ENCODE measurements around the gene REN. TPM values are rescaled to one million over a fixed set of nuclear protein-coding genes. Genes with fewer than 3 reads are reported as not detected.
A peak's percentile ranks its signal among the peaks of the same experiment; 100 is the strongest.

Gene REN
- total and polyA plus RNA-seq, 2 of the 13 experiments (the other 11 are each of a cell fraction or from before 2014, with no cell fraction given) = not detected

- FAIRE-seq = no peak
- TF ChIP-seq CHCHD3 (CRISPR knock-in tag; IDR thresholded peaks at IDR 0.05) = 0 out of 2 replicates have a peak, but pooled peaks have one; percentile 56
- TF ChIP-seq CHD2 (IDR thresholded peaks at IDR 0.05; ENCODE audit: low read depth, low read length) = peak; percentile 81
- peak; percentile 84 for TF ChIP-seq ZNF563 (CRISPR knock-in tag; IDR thresholded peaks at IDR 0.05)
- no peak for TF ChIP-seq ZNF775 (CRISPR knock-in tag; IDR thresholded peaks at IDR 0.05; ENCODE audit: borderline replicate concordance)
- no peak for TF ChIP-seq MAFK (conservative IDR thresholded peaks at IDR 0.05 in 1 of 2, IDR thresholded peaks at IDR 0.05 in 1 of 2; ENCODE audit: low read length in 2 of 2)
- no peak for TF ChIP-seq GABPA (IDR thresholded peaks at IDR 0.05; ENCODE audit: low read depth, low read length)
- TF ChIP-seq GABPA (CRISPR knock-in tag; IDR thresholded peaks at IDR 0.05; ENCODE audit: low read depth) = no peak
- no peak for TF ChIP-seq ZNF34 (CRISPR knock-in tag; IDR thresholded peaks at IDR 0.05; ENCODE audit: borderline replicate concordance)
- 0 out of 2 replicates have a peak, but pooled peaks have one; percentile 48 for TF ChIP-seq YEATS4 (CRISPR knock-in tag; IDR thresholded peaks at IDR 0.05; ENCODE audit: borderline replicate concordance)
- peak; percentile 9 for TF ChIP-seq AGO2 (optimal IDR thresholded peaks at IDR 0.05; ENCODE audit: low read depth, low read length)
- TF ChIP-seq ZNF512B (CRISPR knock-in tag; IDR thresholded peaks at IDR 0.05; ENCODE audit: borderline replicate concordance) = no peak
- 0 out of 2 replicates have a peak, but pooled peaks have one; percentile 13 for TF ChIP-seq ZFY (CRISPR knock-in tag; IDR thresholded peaks at IDR 0.05)
- TF ChIP-seq DPF2 (CRISPR knock-in tag; IDR thresholded peaks at IDR 0.05; ENCODE audit: borderline replicate concordance, low read depth) = no peak
- TF ChIP-seq NR2F1 (CRISPR knock-in tag; IDR thresholded peaks at IDR 0.05) = no peak
- TF ChIP-seq THYN1 (CRISPR knock-in tag; IDR thresholded peaks at IDR 0.05; ENCODE audit: borderline replicate concordance, low read depth) = no peak
- TF ChIP-seq HNRNPL (IDR thresholded peaks at IDR 0.05; ENCODE audit: low read depth, low read length) = no peak; the same call in 1 of the 2 replicates
- TF ChIP-seq ZBTB21 (CRISPR knock-in tag; IDR thresholded peaks at IDR 0.05) = no peak
- peak; percentile 26; the same call in 1 of the 2 replicates for TF ChIP-seq TBX2 (CRISPR knock-in tag; IDR thresholded peaks at IDR 0.05; ENCODE audit: borderline replicate concordance)
- peak; percentile 7 for TF ChIP-seq HNRNPLL (IDR thresholded peaks at IDR 0.05; ENCODE audit: low read depth, low read length, poor library complexity, severe bottlenecking)
- TF ChIP-seq ZBTB7A (CRISPR knock-in tag; IDR thresholded peaks at IDR 0.05) = 0 out of 2 replicates have a peak, but pooled peaks have one; percentile 42
- TF ChIP-seq TSC22D2 (CRISPR knock-in tag; IDR thresholded peaks at IDR 0.05; ENCODE audit: borderline replicate concordance) = no peak
- no peak for TF ChIP-seq SRSF4 (IDR thresholded peaks at IDR 0.05; ENCODE audit: low read depth, low read length, poor library complexity, severe bottlenecking)
Measured at GRCh38 chr1:204151552-204152309, 14.4 kb downstream of the REN start, which contains the start of gene ETNK2. TSS of gene ETNK2 (minus strand) at chr1:204152044. CDS start at chr1:204151852, 192 bp downstream.

More at GRCh38 chr1:204151552-204152309, 14.4 kb downstream of the REN start, which contains the start of gene ETNK2:
- no peak for DNase-seq (ENCODE audit: low spot score)
- no CpG with 5 or more reads among the region's 94 CpGs for WGBS (ENCODE audit: low lambda C conversion rate)
- Histone ChIP-seq H3K9me3 (ENCODE audit: low read length) (no peaks in the 10 kb centered on the region), H3K4me3 (replicated peaks in 1 of 3; ENCODE audit: insufficient read depth in 1 of 3, low read depth in 2 of 3, low read length in 3 of 3) (peak within 1 kb of the TSS; percentile 61 to 82 (median 72)), H3K27me3 (ENCODE audit: control insufficient read depth in 1 of 2, insufficient read depth in 2 of 2, low read length in 2 of 2) (peaks cover 0 to 2% of the 10 kb centered on the region in 2 experiments; a peak in 3 of 5 replicates), H3K9ac (ENCODE audit: insufficient read depth, low read depth, low read length) (peak within 1 kb of the TSS; percentile 63), H4K20me1 (ENCODE audit: insufficient read depth, low read length) (no peaks in the 10 kb centered on the region), H3K4me1 (ENCODE audit: insufficient read depth, low read length) (peaks cover 46% of the 10 kb centered on the region), H3K4me2 (ENCODE audit: low read depth, low read length) (peak within 1 kb of the TSS; percentile 77), H3K79me2 (ENCODE audit: insufficient read depth, low read length) (no peaks in the 10 kb centered on the region), H2AFZ (ENCODE audit: low read length) (no peak within 1 kb of the TSS), H3K27ac (ENCODE audit: extremely low read length, insufficient read depth, low read length) (peak within 1 kb of the TSS; percentile 38), H3K36me3 (replicated peaks in 1 of 2; ENCODE audit: control insufficient read depth in 1 of 2, insufficient read depth in 2 of 2, low read length in 2 of 2) (no peaks in the 10 kb centered on the region)
- in situ Hi-C loops (cut with HindIII; ENCODE audit: extremely low pct_ligation_motif_present, low pct_unique_long_range_greater_than_20kb) (no loop called here), intact Hi-C loops (cut with micrococcal nuclease; ENCODE audit: unreplicated experiment) (loop anchor here (10.0 kb wide), 1 partner anchor 223 kb away; no protein-coding TSS in a partner anchor)
- peak; percentile 48 for ATAC-seq
- ChIA-PET CTCF (ENCODE audit: low intra/inter-chr PET ratio, low total read pairs) (no interaction called here), POLR2A (interaction anchor here (1.3 to 1.9 kb wide), 7 partner anchors 8 to 364 kb away, joined by 3 to 8 read pairs (median 5); partner anchors contain the start of genes GOLT1A, MDM4 and SNRPE)
- no TSS peak for BruUV-seq (replicated peaks)

All from HepG2 (cell line).